K562 (cell line): ENCODE data around the gene ATXN3. TPM values are rescaled to one million over a fixed set of nuclear protein-coding genes. Genes with fewer than 3 reads are reported as not detected.
A peak's percentile ranks its signal among the peaks of the same experiment; 100 is the strongest.

Experiments used
- BCLAF1 ChIP-seq, 2 experiments: fragments of 450-650 bp in 1 of 2; IDR thresholded peaks; 2 replicates each; pipeline ENCODE4 v1.6.1; 2011 to 2017; ENCODE audit warnings: low read depth in 2 of 2, antibody characterized with exemption in 1 of 2, borderline replicate concordance in 1 of 2, low read length in 1 of 2, mild to moderate bottlenecking in 1 of 2, mixed read lengths in 1 of 2; ENCODE audit not compliant: control insufficient read depth in 1 of 2
- DEAF1 ChIP-seq: fragments of 450-650 bp; formaldehyde crosslinking; IDR thresholded peaks from 2 replicates; pipeline ENCODE4 v1.4.0; 2020; ENCODE audit warnings: mild to moderate bottlenecking, moderate library complexity
- HMGXB4 ChIP-seq: sonication (generic); formaldehyde crosslinking; IDR thresholded peaks from 2 replicates; pipeline ENCODE4 v1.8.1; 2023; ENCODE audit warnings: mild to moderate bottlenecking, missing genetic modification reagents
- IRF9 ChIP-seq: fragments of 450-650 bp; IDR thresholded peaks from 2 replicates; pipeline ENCODE4 v1.6.1; 2016; ENCODE audit warnings: missing biosample characterization, missing genetic modification characterization
- KAT2B ChIP-seq: IDR thresholded peaks from one replicate; pipeline ENCODE4 v1.6.1; 2012; ENCODE audit warnings: low read depth, mild to moderate bottlenecking, control low read depth, inconsistent platforms, low read length, moderate library complexity
- KDM4B ChIP-seq, 2 experiments: fragments of 450-650 bp in 1 of 2; sonication (generic) in 1 of 2; IDR thresholded peaks; 2 replicates each; pipeline ENCODE4 v1.6.1; 2016 to 2017; ENCODE audit warnings: borderline replicate concordance in 2 of 2, antibody characterized with exemption in 1 of 2, low read depth in 1 of 2, mild to moderate bottlenecking in 1 of 2
- NRF1 ChIP-seq, 2 experiments: fragments of 450-650 bp; IDR thresholded peaks in 1 of 2; conservative IDR thresholded peaks in 1 of 2; 2 replicates each; pipeline ENCODE4 v1.6.1; 2014; ENCODE audit warnings: mild to moderate bottlenecking in 2 of 2
- PHF20 ChIP-seq: fragments of 450-650 bp; IDR thresholded peaks from 2 replicates; pipeline ENCODE4 v1.6.1; 2018; ENCODE audit not compliant: partially characterized antibody
- PHF8 ChIP-seq: fragments of 200-600 bp; sonication (generic); IDR thresholded peaks from 2 replicates; pipeline ENCODE4 v1.6.1; 2012; ENCODE audit warnings: mixed run types, mild to moderate bottlenecking, inconsistent platforms, low read length, moderate library complexity, borderline replicate concordance
- POLR2AphosphoS2 ChIP-seq: IDR thresholded peaks from 2 replicates; pipeline ENCODE4 v1.6.1; 2012; ENCODE audit warnings: low read length, improper control_type of control experiment
- SAP30 ChIP-seq: fragments of 200-600 bp; sonication (generic); IDR thresholded peaks from 2 replicates; pipeline ENCODE4 v1.6.1; 2012; ENCODE audit warnings: borderline replicate concordance, low read depth, mild to moderate bottlenecking, moderate library complexity, low read length, control low read depth, inconsistent platforms; ENCODE audit not compliant: insufficient read depth, poor library complexity, severe bottlenecking
- SIN3B ChIP-seq: fragments of 450-650 bp; IDR thresholded peaks from 2 replicates; pipeline ENCODE4 v1.6.1; 2017; ENCODE audit warnings: low read depth, mild to moderate bottlenecking, moderate library complexity
- SMARCC2 ChIP-seq: fragments of 450-650 bp; IDR thresholded peaks from 2 replicates; pipeline ENCODE4 v1.6.1; 2017; ENCODE audit warnings: antibody characterized with exemption, moderate library complexity, mild to moderate bottlenecking, low read depth
- TAF7 ChIP-seq: fragments of 450-650 bp; IDR thresholded peaks from 2 replicates; pipeline ENCODE4 v1.6.1; 2016; ENCODE audit warnings: missing genetic modification characterization, missing compliant biosample characterization
- TCF7 ChIP-seq: sonication (generic); IDR thresholded peaks from 2 replicates; pipeline ENCODE4 v1.6.1; 2016; ENCODE audit warnings: antibody characterized with exemption, borderline replicate concordance
- ZFP30 ChIP-seq: fragments of 250-450 bp; sonication (Bioruptor Pico); IDR thresholded peaks from 2 replicates; pipeline ENCODE4 v1.8.0; 2022; ENCODE audit warnings: moderate library complexity, mild to moderate bottlenecking, inconsistent platforms, borderline replicate concordance
- ZNF12 ChIP-seq: sonication (generic); formaldehyde crosslinking; IDR thresholded peaks from 2 replicates; pipeline ENCODE4 v1.4.0; 2020; ENCODE audit warnings: mild to moderate bottlenecking, missing genetic modification reagents
- ZNF124 ChIP-seq: sonication (generic); formaldehyde crosslinking; IDR thresholded peaks from 2 replicates; pipeline ENCODE4 v1.8.1; 2022; ENCODE audit warnings: missing genetic modification reagents
- ZNF274 ChIP-seq: IDR thresholded peaks from 2 replicates; pipeline ENCODE4 v1.6.1; 2011; ENCODE audit warnings: low read depth, mild to moderate bottlenecking, low read length, moderate library complexity, borderline replicate concordance
- ZNF644 ChIP-seq: fragments of 200-800 bp; sonication (Bioruptor generic); IDR thresholded peaks from 2 replicates; pipeline ENCODE4 v1.6.1; 2016; ENCODE audit warnings: low read depth, missing genetic modification characterization, missing compliant biosample characterization
- polyA plus RNA-seq, 8 experiments: library from polyadenylated mRNA; depleted of rRNA in 4 of 8; stranded (reverse) in 5 of 8; unstranded in 3 of 8; fragments of >200 nt; fragmentation: Nextera tagmentation in 2 of 8; fragmentation: Illumina TruSeq in 1 of 8; extraction: Ambion mirVana in 2 of 8; extraction: Trizol in 1 of 8; gene quantifications; 2 replicates each; pipeline versions ENCODE4 v1.2.1 to v1.2.3, GENCODE V29; 2011 to 2014; ENCODE audit warnings: inconsistent platforms in 1 of 8, missing spikeins in 1 of 8
- total RNA-seq, 7 experiments: library from RNA; depleted of rRNA in 6 of 7; stranded (reverse); fragments of >200 nt in 6 of 7; fragmentation: Illumina TruSeq in 2 of 7; extraction: Trizol in 2 of 7; gene quantifications; 2 replicates each; pipeline versions ENCODE4 v1.2.1 to v1.2.3, GENCODE V29; 2011 to 2021; ENCODE audit warnings: low replicate concordance in 1 of 7

The ATXN3 gene
- total and polyA plus RNA-seq, 9 of the 15 experiments (the other 6 are each of a cell fraction or from before 2014, with no cell fraction given) = 11.3 to 25.0 (median 14.6) TPM

GRCh38 chr14:92121670-92122350 lies 15.4 kb upstream of the ATXN3 start, which contains the start of the genes CPSF2 and NDUFB1 (continued):
- TF ChIP-seq NRF1 (conservative IDR thresholded peaks at IDR 0.05 in 1 of 2, IDR thresholded peaks at IDR 0.05 in 1 of 2) = no peak
- TF ChIP-seq PHF20 = no peak
- TF ChIP-seq SAP30 = peak; percentile 72
- no peak for TF ChIP-seq ZNF274
- no peak for TF ChIP-seq DEAF1
- no peak for TF ChIP-seq SMARCC2
- TF ChIP-seq SIN3B = peak; percentile 58
- TF ChIP-seq IRF9 (tag) = no peak
- TF ChIP-seq TCF7 = no peak
- peak; percentile 98 for TF ChIP-seq TAF7 (tag)
- TF ChIP-seq POLR2AphosphoS2 = no peak
- peak; percentile 97 for TF ChIP-seq PHF8
- no peak for TF ChIP-seq KDM4B (IDR thresholded peaks at IDR 0.05; ENCODE audit: borderline replicate concordance in 2 of 2, low read depth in 1 of 2)
- TF ChIP-seq ZNF12 (CRISPR knock-in tag) = no peak
- no peak for TF ChIP-seq ZFP30 (CRISPR knock-in tag)
- TF ChIP-seq BCLAF1 (IDR thresholded peaks at IDR 0.05; ENCODE audit: borderline replicate concordance in 1 of 2, control insufficient read depth in 1 of 2, low read depth in 2 of 2, low read length in 1 of 2) = peak in 1 of 2 experiments; percentile 97; a peak in 2 of 4 replicates
- TF ChIP-seq ZNF124 (CRISPR knock-in tag) = no peak
- no peak; the same call in 1 of the 2 replicates for TF ChIP-seq HMGXB4 (CRISPR knock-in tag)
- no peak for TF ChIP-seq ZNF644 (tag)
- TF ChIP-seq KAT2B = no peak
